Cardiac fibroblast (primary cell): ENCODE data around the gene CHAF1A.

Source experiments
- DNase-seq, 2 donors: peaks; one replicate each; pipeline versions ENCODE4 v3.0.0 to v3.0.0-alpha.2; 2010; ENCODE audit warnings: low read depth in 2 of 2
- H3K4me3 ChIP-seq, 2 donors: replicated peaks in 1 of 2; 1 replicate in 1 of 2; 2 replicates in 1 of 2; pipeline ENCODE4 v1.5.1; 2011; ENCODE audit warnings: low read depth in 2 of 2, low read length in 2 of 2, mild to moderate bottlenecking in 2 of 2, moderate library complexity in 1 of 2
- TF ChIP-seq, protein P1 (sequence below): IDR thresholded peaks from one replicate; pipeline ENCODE4 v1.5.1; 2011; ENCODE audit warnings: low read depth, mild to moderate bottlenecking, low read length, inconsistent platforms

The CHAF1A gene

DNA sequence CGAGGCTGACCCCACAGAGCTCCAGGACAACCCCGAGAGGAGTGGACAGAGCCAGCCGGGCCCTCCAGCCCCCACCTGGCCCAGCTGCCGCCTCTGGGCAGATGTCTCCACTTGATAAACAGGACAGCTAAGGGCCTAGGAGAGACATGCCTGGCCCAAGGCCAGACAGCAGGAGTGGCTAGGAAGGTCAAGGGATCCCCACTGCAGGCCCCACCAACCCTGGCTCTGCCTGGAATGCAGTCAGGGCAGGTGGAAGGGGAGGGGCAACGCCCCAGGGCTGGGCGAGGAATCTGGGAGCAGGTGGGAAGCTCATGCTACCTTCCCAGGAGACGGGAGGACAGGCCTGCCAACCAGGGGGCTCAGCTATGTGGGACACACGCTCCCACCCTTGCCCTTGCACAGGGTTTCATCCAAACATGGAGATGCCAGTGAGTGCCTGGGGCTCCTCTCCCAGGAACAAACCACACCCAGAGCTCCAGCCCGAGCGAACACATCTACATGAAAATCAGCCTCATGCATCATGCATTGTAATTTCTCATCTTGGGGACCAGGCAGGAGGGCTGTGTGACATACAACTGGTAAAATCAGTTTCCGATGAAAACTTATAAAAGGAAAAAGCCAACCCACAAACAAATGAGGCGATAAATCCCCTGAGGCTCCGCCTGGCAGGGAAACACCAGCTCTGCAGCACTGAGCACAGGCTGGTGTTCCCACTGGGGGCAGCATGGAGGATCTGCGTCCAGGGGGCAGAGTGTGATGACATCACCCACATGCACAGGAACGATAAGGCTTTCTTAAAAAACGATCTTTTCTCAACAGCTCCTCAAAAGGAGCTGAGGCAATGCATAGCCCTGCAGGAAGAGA lies 27.0 kb upstream of the CHAF1A start:
- no peak overlapping the region for H3K4me3 ChIP-seq
- DNase-seq: peak; percentile 77 to 85
- TF ChIP-seq, protein P1, sequence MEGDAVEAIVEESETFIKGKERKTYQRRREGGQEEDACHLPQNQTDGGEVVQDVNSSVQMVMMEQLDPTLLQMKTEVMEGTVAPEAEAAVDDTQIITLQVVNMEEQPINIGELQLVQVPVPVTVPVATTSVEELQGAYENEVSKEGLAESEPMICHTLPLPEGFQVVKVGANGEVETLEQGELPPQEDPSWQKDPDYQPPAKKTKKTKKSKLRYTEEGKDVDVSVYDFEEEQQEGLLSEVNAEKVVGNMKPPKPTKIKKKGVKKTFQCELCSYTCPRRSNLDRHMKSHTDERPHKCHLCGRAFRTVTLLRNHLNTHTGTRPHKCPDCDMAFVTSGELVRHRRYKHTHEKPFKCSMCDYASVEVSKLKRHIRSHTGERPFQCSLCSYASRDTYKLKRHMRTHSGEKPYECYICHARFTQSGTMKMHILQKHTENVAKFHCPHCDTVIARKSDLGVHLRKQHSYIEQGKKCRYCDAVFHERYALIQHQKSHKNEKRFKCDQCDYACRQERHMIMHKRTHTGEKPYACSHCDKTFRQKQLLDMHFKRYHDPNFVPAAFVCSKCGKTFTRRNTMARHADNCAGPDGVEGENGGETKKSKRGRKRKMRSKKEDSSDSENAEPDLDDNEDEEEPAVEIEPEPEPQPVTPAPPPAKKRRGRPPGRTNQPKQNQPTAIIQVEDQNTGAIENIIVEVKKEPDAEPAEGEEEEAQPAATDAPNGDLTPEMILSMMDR: peak; percentile 45

- no peak for DNase-seq
- TF ChIP-seq, protein P1: no peak
- no peak overlapping the region for H3K4me3 ChIP-seq
These were observed 26.3 kb upstream of the CHAF1A start for GRCh38 chr19:4376028-4376670.

DNA sequence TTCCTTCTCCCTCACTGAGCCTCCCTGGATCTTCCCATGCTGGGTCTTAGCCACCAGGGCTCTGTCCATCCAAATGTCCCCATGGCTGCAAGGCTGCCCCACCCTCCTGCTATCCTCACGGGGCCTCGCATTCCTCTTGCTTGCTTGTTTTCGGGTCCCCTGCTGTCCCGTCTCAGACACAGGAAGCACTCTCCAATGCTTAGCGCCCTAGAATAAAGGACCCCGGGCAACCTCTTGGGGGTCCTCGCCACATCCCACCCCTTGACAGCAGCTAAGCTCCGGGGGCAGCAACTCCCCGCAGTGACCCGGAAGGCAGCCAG lies 25.8 kb upstream of the CHAF1A start:
- no peak for DNase-seq
- no peak overlapping the region for H3K4me3 ChIP-seq
- TF ChIP-seq, protein P1: no peak

- no peak overlapping the region for H3K4me3 ChIP-seq
- TF ChIP-seq, protein P1: no peak
These were observed 25.3 kb upstream of the CHAF1A start for GRCh38 chr19:4376991-4377781.

GRCh38 chr19:4378886-4379285 lies 23.6 kb upstream of the CHAF1A start:
- no peak for DNase-seq
- TF ChIP-seq, protein P1: no peak
- no peak overlapping the region for H3K4me3 ChIP-seq

More at GRCh38 chr19:4376991-4377781, 25.3 kb upstream of the CHAF1A start:
- DNase-seq: no peak

GRCh38 chr19:4379383-4380253 lies 22.8 kb upstream of the CHAF1A start:
- TF ChIP-seq, protein P1: no peak
- DNase-seq: peak; percentile 70 to 89
- no peak overlapping the region for H3K4me3 ChIP-seq
